Smooth muscle cell (in vitro differentiated cells): ENCODE measurements around the gene C16orf78. TPM values are rescaled to one million over a fixed set of nuclear protein-coding genes. Genes with fewer than 3 reads are reported as not detected.

Source experiments
- DNase-seq: peaks from one replicate; lab custom pipeline; 2025; ENCODE audit not compliant: unreplicated experiment; lab: John Stamatoyannopoulos, UW
- H2AFZ ChIP-seq: fragments of 200-600 bp; sonication (generic); 2 replicates; pipeline ENCODE4 v1.6.0; 2016; ENCODE audit warnings: antibody characterized with exemption, low read depth, mild to moderate bottlenecking
- H3F3A ChIP-seq: fragments of 200-600 bp; sonication (generic); 2 replicates; pipeline ENCODE4 v1.6.0; 2017; ENCODE audit warnings: antibody characterized with exemption, low read depth
- H3K27ac ChIP-seq: fragments of 200-600 bp; sonication (generic); 2 replicates; pipeline ENCODE4 v1.5.1; 2016; ENCODE audit warnings: low read depth, mild to moderate bottlenecking
- H3K27me3 ChIP-seq: fragments of 200-600 bp; sonication (generic); 2 replicates; pipeline ENCODE4 v1.6.1; 2016; ENCODE audit warnings: low read depth, mild to moderate bottlenecking
- H3K36me3 ChIP-seq: fragments of 200-600 bp; sonication (generic); 2 replicates; pipeline ENCODE4 v1.5.1; 2016; ENCODE audit warnings: low read depth
- H3K4me1 ChIP-seq: fragments of 200-600 bp; sonication (generic); 2 replicates; pipeline ENCODE4 v1.5.1; 2016; ENCODE audit warnings: low read depth
- H3K4me2 ChIP-seq: fragments of 200-600 bp; sonication (generic); 2 replicates; pipeline ENCODE4 v1.6.0; 2016; ENCODE audit warnings: mild to moderate bottlenecking
- H3K4me3 ChIP-seq: fragments of 200-600 bp; sonication (generic); 2 replicates; pipeline ENCODE4 v1.5.1; 2016; ENCODE audit warnings: mild to moderate bottlenecking
- H3K79me2 ChIP-seq: fragments of 200-600 bp; sonication (generic); 2 replicates; pipeline ENCODE4 v1.6.0; 2016; ENCODE audit warnings: low read depth, mild to moderate bottlenecking
- H3K9ac ChIP-seq: fragments of 200-600 bp; sonication (generic); 2 replicates; pipeline ENCODE4 v1.6.0; 2016; ENCODE audit warnings: low read depth
- H3K9me3 ChIP-seq: fragments of 200-600 bp; sonication (generic); replicated peaks from 2 replicates; pipeline ENCODE4 v1.5.1; 2016; ENCODE audit warnings: low read depth
- H4K20me1 ChIP-seq: fragments of 200-600 bp; sonication (generic); 2 replicates; pipeline ENCODE4 v1.6.0; 2016; ENCODE audit warnings: low read depth
- WGBS: methylation state at CpG from one replicate; pipeline ENCODE4 v1.1.7; 2016; ENCODE audit warnings: low lambda C conversion rate; 5-methylcytosine and 5-hydroxymethylcytosine counted together
- polyA plus RNA-seq: library from polyadenylated mRNA; unstranded; fragments of >200 nt; fragmentation: Nextera tagmentation; extraction: Ambion mirVana; gene quantifications from 2 replicates; pipeline ENCODE4 v1.2.1, GENCODE V29; 2016
- total RNA-seq: library from RNA; depleted of rRNA; stranded (reverse); fragments of >200 nt; gene quantifications from 2 replicates; pipeline ENCODE4 v1.2.3, GENCODE V29; 2014
- TF ChIP-seq, protein P1 (sequence below): fragments of 200-600 bp; sonication (generic); IDR thresholded peaks from 2 replicates; pipeline ENCODE4 v1.5.1; 2017; ENCODE audit warnings: borderline replicate concordance, mild to moderate bottlenecking, antibody characterized with exemption; ENCODE audit not compliant: insufficient read depth, poor library complexity, severe bottlenecking

The C16orf78 gene
- total and polyA plus RNA-seq, 2 experiments from 2014 or later = not detected

DNA sequence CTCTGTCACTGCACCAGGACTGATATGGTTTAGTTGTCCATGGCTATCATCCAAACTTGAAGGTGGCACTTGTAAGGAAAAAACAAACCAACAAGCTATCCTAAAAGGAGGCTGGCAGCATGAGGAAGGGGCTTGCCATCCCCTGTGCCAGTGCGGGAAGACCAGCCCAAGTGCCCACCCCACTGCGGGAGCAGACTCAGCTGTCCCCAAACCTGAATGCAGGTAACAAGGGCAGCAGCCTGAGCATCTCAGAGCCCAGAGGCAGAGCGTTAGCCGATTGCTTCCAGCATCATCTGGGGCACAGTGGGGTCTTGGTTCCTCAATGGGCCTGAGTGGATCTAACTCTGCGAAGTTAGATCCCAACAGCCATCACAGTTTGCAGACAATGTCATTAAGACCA is 29.2 kb upstream of the C16orf78 start:
- no peak for DNase-seq
- Histone ChIP-seq H3K4me1 (no peaks in the 10 kb centered on the region), H2AFZ (no peak overlapping the region), H3K4me2 (no peak overlapping the region), H3K27ac (no peak overlapping the region), H3F3A (no peaks in the 10 kb centered on the region), H3K36me3 (no peaks in the 10 kb centered on the region), H3K9me3 (no peaks in the 10 kb centered on the region), H3K79me2 (no peaks in the 10 kb centered on the region), H3K9ac (no peak overlapping the region), H4K20me1 (no peaks in the 10 kb centered on the region), H3K4me3 (no peak overlapping the region), H3K27me3 (peaks cover 10% of the 10 kb centered on the region)
- TF ChIP-seq, protein P1, sequence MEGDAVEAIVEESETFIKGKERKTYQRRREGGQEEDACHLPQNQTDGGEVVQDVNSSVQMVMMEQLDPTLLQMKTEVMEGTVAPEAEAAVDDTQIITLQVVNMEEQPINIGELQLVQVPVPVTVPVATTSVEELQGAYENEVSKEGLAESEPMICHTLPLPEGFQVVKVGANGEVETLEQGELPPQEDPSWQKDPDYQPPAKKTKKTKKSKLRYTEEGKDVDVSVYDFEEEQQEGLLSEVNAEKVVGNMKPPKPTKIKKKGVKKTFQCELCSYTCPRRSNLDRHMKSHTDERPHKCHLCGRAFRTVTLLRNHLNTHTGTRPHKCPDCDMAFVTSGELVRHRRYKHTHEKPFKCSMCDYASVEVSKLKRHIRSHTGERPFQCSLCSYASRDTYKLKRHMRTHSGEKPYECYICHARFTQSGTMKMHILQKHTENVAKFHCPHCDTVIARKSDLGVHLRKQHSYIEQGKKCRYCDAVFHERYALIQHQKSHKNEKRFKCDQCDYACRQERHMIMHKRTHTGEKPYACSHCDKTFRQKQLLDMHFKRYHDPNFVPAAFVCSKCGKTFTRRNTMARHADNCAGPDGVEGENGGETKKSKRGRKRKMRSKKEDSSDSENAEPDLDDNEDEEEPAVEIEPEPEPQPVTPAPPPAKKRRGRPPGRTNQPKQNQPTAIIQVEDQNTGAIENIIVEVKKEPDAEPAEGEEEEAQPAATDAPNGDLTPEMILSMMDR = no peak
- 80% methylated on average over 5 of the region's 5 CpGs for WGBS

DNA sequence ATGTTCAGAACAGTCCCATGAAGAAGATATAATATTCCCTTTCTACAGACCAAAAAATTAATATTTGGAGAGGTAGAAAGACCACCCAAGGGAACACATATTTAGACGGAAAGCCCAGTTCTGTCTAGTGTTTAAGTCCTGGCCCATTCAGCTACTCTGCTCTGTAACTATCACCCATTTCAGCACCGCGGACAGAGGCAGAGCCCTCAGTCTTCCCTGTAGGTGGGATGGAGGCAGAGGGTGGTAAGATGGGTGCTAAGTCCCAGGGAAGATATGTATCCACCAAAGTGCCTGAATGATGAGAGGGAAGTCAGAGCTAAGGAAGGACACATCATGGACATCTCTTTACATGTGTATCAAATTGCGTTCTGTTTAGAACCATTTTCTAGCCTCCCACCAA is 27.8 kb upstream of the C16orf78 start:
- TF ChIP-seq, protein P1 = no peak

DNA sequence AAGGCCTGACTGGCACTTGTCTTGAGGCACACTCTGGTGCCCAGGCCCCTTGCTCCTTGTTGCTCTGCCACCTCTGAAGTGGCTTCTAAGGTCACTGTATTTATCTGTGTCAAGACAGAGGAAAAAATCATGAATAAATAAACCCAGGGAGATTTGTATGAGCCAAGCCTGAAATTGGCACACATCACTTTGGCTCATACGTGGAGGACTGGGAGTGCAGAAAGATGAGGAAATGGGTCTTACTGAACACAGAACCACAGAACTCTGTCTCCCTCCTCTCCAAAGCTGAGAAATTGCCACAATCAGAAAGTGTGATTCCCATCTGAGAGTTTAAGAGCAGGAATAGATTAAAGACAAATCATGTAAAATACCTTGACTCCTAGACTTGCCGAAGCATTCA is 27.1 kb upstream of the C16orf78 start:
- Histone ChIP-seq H2AFZ (no peak overlapping the region), H3K36me3 (no peaks in the 10 kb centered on the region), H3K9me3 (no peaks in the 10 kb centered on the region), H3K4me2 (no peak overlapping the region), H3K27me3 (peaks cover 10% of the 10 kb centered on the region), H3K4me3 (no peak overlapping the region), H3K4me1 (no peaks in the 10 kb centered on the region), H3K79me2 (no peaks in the 10 kb centered on the region), H3K27ac (no peak overlapping the region), H4K20me1 (no peaks in the 10 kb centered on the region), H3K9ac (no peak overlapping the region), H3F3A (no peaks in the 10 kb centered on the region)
- TF ChIP-seq, protein P1 = no peak
- DNase-seq = no peak
- WGBS = 74% methylated on average over 2 of the region's 2 CpGs

More for the DNA sequence above, 27.8 kb upstream of the C16orf78 start:
- Histone ChIP-seq H4K20me1 (no peaks in the 10 kb centered on the region), H3F3A (no peaks in the 10 kb centered on the region), H3K9ac (no peak overlapping the region), H3K4me3 (no peak overlapping the region), H3K36me3 (no peaks in the 10 kb centered on the region), H3K27me3 (peaks cover 10% of the 10 kb centered on the region), H3K4me2 (no peak overlapping the region), H3K27ac (no peak overlapping the region), H3K9me3 (no peaks in the 10 kb centered on the region), H3K79me2 (no peaks in the 10 kb centered on the region), H2AFZ (no peak overlapping the region), H3K4me1 (no peaks in the 10 kb centered on the region)
- 39% methylated on average over 4 of the region's 4 CpGs for WGBS
- DNase-seq = no peak

DNA sequence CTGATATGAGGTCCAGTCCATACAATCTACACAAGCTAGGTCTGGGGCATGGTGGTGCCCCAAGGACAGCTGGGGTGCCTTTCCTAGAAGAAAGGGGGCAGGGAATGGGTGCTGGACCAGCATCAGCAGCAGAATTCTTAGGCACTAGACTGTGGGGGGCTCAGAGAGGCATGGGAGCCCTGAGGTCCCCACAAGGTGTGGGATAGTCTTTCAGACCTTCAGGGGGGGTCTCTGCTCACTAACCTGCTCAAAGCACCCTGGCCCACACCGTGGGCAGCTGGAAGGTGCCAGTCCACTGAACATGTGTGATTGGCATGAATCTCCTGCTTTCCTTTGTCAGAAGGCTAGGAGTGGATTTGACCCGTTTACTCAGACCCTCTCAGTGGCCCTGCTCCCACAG is 26.1 kb upstream of the C16orf78 start:
- TF ChIP-seq, protein P1 = no peak
- Histone ChIP-seq H3K36me3 (no peaks in the 10 kb centered on the region), H3K79me2 (no peaks in the 10 kb centered on the region), H3K4me2 (no peak overlapping the region), H4K20me1 (no peaks in the 10 kb centered on the region), H3K27me3 (peaks cover 10% of the 10 kb centered on the region), H2AFZ (no peak overlapping the region), H3K9me3 (no peaks in the 10 kb centered on the region), H3K4me3 (no peak overlapping the region), H3K4me1 (no peaks in the 10 kb centered on the region), H3F3A (no peaks in the 10 kb centered on the region), H3K9ac (no peak overlapping the region), H3K27ac (no peak overlapping the region)
- 69% methylated on average over 2 of the region's 2 CpGs for WGBS
- no peak for DNase-seq
